HL-60/S4 treated with retinoic acid at 250 ng/mL for 4 days and 3 days (cell line): Measurements from ENCODE around the gene DPH5.

ENCODE experiments used
- in situ Hi-C: fragments of 300-500 bp; cut with MboI; formaldehyde crosslinking; loops from 2 replicates; pipeline ENCODE4 v1.7.0; 2022; ENCODE audit warnings: low sequenced_read_pairs

Gene DPH5

GRCh38 chr1:100946064-100946463 is 79.5 kb downstream of the DPH5 start:
- in situ Hi-C loops = loop anchor here (25.0 kb wide), 1 partner anchor 341 kb away; no protein-coding TSS in a partner anchor

DNA sequence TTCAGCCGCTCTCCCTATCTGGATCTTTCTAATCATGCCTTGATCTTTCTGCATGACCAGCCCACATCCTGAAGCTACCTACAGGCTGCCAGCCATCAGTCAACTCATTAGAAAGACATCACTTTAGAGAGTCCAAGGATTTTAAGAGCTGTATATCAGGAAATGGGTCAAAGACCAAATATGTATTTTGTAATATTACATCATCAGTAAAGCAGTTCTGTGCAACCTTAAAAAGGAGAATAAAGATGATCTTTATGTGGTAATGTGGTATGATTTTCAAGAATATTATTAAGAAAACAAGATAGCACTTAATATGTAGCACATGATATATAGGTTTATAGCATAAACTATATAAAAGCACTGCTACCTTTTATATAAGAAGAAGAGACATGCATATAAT is 82.1 kb downstream of the DPH5 start:
- in situ Hi-C loops = loop anchor here (25.0 kb wide), 1 partner anchor 344 kb away; no protein-coding TSS in a partner anchor

DNA sequence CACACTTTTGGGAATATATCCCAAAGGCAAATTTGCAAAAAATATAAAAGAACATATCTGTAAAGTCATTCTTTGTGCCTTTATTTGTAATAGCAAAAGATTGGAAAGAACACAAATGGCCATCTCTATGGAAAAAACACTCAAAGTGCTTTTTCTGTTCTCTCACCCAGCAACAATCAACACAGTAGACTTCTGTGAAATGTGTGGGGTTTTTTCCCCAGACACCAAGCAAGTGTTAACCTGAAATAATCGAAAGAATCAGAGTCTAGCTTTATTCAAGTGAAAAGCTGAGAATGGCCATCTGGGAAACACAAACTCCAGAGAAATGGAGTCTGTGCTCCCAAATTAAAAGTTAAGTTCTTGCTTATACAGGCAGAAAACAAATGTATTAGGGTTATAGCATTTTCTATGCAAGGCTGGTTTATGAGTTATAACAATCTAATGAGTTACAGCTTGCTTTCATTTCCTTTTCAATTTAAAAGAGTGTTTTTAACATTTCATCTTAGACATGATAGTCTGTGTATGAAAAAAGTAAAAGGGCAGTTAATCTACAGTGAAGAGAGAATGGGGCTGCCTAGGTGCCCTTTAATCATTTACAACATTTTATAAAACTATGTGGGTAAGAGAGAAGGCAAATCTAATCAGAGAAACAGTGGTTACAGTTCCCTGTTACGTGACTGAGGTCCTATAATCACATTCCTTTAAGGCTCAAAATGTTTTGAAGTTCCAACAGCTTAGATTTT is 83.1 kb downstream of the DPH5 start:
- in situ Hi-C loops = loop anchor here (25.0 kb wide), 1 partner anchor 345 kb away; no protein-coding TSS in a partner anchor

GRCh38 chr1:100941580-100942216 is 83.9 kb downstream of the DPH5 start:
- in situ Hi-C loops = loop anchor here (25.0 kb wide), 1 partner anchor 346 kb away; no protein-coding TSS in a partner anchor

DNA sequence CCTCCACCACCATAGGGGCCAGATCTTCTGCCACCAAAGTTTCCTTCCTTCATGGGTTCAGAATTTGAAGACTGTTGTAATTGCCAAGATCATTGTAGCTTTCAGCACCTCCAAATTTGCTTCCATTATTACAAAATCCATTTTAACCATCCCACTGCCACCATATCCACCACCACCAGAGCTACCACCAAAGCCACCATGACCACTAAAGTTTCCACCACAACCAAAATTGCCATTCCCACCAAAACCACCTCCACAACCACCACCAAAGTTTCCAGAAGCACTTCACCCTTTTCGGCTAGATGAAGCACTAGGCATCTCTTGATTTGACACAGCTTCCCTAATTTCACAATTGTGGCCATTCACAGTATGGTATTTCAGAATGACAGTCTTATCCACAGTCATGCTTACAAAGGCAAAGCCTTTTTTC is 84.5 kb downstream of the DPH5 start:
- in situ Hi-C loops = loop anchor here (25.0 kb wide), 1 partner anchor 346 kb away; no protein-coding TSS in a partner anchor
